HG03442 (cell line): Measurements from ENCODE around the gene DGKZ.
"Not testable (repeated sequence)": the region's sequence is repeated elsewhere in the genome, so short reads cannot be mapped to it uniquely, and the experiment has no call there.

ENCODE experiments used
- ATAC-seq: cut with Tn5 transposase; IDR thresholded peaks from one replicate; pipeline ENCODE4 v1.9.1; 2021; ENCODE audit warnings: mild to moderate bottlenecking, moderate library complexity; ENCODE audit not compliant: unreplicated experiment

The DGKZ gene

DNA sequence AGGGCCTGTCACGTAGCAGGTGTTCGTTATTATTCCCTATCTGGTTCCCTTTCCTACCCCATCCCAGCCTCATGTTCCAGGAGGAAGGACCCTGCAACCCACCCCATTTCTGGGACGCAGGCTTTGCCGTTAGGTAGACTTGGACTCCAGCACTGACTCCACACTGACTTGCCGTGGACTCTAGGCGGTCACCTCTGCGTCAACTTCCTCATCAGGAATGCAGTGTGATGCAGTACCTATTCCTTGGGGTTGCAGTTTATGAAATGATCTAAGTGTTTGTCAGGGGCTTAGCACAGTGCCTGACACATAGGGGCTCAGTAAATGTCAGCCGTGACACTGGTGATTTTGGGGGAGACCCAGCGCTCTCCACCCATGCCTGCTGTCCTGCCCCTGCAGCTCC is 16.8 kb downstream of the DGKZ start:
- no peak for ATAC-seq

DNA sequence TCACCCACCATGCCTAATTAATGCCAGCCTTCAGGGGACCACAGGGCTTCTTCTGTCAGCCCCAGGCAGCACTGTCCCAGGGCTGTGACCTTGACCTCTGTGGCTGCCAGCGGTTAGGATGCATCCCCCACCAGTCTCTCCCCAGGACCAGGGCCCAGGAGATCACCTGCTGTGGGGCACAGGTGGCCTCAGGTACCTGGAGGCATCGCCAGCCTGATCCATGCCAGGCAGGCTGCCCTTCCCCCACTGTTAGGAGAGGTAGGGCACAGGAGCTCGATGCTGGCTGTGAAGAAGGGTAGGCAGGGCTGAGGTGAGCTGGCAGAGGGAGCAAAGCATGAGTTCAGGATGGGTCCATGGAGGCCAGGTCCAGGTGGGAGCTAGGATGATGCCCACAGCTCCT is 17.5 kb downstream of the DGKZ start:
- ATAC-seq, result no peak

DNA sequence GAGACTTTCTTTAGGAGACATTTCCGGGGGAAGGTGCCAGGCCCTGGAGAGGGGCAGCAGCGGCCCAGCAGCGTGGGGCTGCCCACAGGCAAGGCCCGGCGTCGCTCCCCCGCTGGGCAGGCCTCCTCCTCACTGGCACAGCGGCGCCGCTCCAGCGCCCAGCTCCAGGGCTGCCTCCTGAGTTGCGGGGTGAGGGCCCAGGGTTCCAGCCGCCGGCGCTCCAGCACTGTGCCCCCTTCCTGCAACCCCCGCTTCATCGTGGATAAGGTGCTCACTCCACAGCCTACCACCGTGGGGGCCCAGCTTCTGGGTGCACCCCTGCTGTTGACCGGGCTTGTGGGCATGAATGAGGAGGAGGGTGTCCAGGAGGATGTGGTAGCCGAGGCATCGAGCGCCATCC is 19.0 kb downstream of the DGKZ start:
- ATAC-seq, result no peak

DNA sequence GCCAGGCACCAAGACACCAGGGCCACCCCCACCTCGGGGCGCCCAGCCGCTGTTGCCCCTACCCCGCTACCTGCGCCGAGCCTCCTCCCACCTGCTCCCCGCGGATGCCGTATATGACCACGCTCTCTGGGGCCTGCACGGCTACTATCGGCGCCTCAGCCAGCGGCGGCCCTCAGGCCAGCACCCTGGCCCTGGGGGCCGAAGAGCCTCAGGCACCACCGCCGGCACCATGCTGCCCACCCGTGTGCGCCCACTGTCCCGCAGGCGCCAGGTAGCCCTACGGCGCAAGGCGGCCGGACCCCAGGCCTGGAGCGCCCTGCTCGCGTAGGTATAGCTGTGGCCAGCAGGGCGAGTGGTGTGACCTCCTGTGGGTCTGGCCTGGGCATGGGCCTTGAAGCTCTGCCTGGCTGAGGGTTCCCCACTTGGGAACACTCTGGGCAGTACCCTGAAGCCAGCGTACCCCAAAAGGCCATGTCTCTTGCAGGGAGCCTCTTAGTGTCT is 19.4 kb downstream of the DGKZ start:
- ATAC-seq, result no peak

DNA sequence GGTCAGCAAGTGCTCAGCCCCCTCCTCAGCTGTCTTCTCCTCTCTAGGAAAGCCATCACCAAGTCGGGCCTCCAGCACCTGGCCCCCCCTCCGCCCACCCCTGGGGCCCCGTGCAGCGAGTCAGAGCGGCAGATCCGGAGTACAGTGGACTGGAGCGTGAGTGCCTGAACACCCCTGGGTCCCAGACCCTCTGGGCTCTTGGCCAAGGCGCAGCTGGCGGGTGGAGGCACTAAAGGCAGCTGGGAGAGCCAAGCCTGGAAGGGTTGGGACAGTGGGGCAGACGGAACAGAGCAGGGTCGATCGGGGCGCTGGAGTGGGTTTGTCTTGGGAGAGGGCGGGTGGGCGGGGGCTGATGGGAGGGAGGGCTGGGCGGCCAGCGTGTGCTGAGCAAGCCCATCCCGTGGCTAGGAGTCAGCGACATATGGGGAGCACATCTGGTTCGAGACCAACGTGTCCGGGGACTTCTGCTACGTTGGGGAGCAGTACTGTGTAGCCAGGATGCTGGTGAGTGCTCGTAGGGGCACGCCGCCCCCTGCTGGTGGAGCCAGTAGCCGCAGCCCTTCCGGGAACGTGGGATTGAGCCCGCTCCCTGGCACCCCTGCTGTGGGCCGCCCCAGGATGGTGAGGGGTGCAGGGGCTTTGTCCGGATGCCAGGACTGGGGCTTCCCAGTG is 20.1 kb downstream of the DGKZ start:
- ATAC-seq, result peak; percentile 54

DNA sequence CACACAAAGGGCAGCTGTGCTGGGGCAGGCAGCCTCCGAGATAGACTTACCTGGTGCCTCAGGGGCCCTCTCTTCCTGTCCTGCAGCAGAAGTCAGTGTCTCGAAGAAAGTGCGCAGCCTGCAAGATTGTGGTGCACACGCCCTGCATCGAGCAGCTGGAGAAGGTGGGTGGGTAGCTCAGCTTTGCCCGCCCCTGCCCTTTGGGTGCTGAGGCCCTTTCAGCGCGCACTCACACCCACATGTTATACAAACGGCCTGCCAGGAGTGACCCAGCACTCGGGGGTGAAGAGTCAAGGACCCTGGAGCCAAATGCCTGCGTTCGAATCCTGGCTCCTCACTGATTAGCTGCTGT is 20.6 kb downstream of the DGKZ start:
- no peak for ATAC-seq

DNA sequence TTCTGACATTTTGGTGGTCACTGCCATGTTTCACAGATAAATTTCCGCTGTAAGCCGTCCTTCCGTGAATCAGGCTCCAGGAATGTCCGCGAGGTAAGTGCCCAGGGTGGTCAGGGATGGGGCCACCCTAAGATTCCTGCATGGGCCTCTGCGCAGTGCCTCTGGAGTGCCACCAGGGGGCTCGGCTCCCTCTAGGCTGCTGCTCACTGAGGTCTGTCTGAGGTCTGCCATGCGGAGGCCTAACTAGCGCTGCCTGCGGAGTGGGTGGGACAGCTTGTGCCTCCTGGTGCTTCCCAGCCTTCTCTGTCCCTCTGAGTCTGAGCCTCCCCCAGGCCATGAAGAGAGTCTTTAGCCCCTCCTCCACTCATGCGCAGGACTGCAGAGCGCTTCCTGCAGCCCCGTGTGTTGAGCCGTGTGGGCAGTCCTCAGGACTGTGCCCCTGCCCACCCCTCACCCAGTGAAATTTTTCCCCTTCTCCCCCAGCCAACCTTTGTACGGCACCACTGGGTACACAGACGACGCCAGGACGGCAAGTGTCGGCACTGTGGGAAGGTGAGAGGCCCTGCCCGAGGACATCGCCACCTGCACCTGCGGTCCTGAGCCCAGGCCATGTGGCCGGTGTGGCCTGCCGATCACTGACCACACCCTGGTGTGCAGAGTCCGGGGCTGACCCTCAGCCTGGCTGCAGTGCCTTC is 22.3 kb downstream of the DGKZ start:
- peak; percentile 48 for ATAC-seq

DNA sequence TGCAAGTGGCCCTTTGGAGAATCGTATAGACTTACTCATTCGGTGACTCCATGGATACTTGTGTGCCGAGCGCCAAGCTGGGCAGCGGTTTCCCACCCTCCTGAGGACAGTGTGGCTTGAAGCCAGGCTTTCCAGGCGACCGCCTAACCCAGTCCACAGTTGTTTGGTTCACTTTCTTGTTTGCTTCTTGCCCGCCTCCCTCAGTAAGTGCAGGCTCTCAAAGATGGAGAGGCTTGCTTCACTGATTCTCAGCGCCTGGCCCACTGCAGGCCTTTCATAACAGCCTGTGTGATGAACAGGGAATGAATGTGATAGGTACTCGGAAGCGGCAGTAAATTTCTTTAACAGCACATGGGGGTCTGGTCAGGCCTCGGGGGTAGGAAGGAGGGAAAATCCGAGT is 23.0 kb downstream of the DGKZ start:
- no peak for ATAC-seq

DNA sequence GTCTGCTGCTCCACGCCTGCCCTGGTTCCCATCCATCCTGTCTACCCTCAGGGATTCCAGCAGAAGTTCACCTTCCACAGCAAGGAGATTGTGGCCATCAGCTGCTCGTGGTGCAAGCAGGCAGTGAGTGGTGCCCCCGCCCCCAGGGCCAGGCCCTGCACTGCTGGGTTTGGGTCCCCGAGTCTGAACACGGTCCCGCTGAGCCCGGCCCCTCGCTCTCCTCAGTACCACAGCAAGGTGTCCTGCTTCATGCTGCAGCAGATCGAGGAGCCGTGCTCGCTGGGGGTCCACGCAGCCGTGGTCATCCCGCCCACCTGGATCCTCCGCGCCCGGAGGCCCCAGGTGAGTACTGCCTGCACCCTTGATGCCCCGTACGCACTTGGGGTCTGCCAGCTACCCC is 24.0 kb downstream of the DGKZ start:
- ATAC-seq, result not testable (repeated sequence)

DNA sequence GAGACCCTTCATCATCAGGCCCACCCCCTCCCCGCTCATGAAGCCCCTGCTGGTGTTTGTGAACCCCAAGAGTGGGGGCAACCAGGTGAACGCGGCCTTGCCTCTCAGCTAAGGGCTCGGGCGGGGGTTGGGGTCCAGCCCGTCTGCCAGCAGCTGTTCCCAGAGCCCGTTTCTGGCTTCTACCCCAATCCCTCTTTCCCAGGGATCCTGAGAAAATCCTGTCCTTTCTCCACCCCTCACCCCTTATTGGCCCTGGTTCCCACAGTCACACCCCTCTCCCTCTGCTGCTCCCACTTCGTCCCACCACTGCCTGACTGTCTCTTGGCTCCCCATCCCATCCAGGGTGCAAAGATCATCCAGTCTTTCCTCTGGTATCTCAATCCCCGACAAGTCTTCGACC is 24.8 kb downstream of the DGKZ start:
- no peak for ATAC-seq

DNA sequence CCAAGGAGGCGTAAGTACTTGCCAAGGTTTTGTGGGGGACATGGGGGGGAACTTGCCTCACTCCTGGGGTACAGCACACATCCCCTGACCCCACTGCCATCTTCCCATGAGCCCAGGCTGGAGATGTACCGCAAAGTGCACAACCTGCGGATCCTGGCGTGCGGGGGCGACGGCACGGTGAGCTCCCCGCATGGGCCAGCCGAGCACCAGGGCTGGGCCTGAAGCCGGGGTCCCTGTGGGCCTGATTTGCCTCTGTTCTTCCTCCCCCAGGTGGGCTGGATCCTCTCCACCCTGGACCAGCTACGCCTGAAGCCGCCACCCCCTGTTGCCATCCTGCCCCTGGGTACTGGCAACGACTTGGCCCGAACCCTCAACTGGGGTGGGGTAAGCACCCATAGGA is 25.2 kb downstream of the DGKZ start:
- not testable (repeated sequence) for ATAC-seq

DNA sequence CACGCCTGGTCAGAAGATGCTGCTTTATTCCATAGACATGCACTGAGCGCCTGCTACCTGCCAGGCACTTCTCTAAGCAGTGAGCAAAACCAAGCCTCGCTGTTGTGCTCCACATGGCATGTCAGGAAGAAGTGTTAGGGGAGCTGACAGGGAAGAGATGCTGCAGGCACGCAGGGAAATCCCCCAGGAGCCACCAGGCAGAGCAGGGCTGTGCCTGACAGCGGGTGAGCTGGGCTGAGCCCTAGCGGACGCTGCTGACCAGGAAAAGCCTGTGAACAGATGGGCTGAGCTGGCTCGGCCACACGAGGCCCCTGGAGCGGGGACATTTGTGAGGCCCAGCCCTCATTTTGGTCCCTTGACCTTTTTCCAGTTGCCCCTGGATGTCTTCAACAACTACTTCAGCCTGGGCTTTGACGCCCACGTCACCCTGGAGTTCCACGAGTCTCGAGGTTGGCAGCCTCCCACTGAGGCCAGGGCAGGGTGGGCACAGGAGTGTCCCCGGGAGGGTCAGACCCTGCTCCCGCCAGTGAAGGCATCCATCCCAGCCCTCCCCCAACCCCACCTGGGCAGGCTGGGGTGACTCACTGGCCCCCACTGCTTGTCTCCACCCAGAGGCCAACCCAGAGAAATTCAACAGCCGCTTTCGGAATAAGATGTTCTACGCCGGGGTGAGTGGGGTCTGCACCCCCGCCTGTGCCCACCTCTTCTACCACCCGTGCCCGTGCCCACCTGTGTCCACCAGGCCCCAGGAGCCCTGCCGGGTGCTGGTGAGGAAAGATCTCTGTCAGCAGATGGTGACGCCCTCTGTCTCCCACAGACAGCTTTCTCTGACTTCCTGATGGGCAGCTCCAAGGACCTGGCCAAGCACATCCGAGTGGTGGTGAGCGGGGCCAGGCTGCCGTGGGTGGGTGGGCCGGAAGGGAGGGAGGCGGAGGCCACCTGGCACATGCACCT is 26.8 kb downstream of the DGKZ start:
- ATAC-seq, result no peak

DNA sequence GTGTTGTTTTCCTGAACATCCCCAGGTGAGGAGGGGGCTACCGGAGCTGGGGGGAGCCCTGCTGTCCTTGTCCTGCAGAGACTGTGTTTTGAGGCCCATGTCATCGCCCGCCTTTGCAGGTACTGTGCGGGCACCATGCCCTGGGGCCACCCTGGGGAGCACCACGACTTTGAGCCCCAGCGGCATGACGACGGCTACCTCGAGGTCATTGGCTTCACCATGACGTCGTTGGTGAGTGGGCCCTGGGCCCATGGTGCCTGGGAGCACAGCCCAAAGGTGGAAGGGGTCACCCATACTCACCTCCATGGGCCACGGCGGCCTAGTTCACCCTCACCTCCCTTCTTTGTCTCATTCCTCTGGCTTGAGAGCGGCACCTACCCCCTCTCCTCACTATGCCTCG is 27.6 kb downstream of the DGKZ start:
- ATAC-seq, result no peak

DNA sequence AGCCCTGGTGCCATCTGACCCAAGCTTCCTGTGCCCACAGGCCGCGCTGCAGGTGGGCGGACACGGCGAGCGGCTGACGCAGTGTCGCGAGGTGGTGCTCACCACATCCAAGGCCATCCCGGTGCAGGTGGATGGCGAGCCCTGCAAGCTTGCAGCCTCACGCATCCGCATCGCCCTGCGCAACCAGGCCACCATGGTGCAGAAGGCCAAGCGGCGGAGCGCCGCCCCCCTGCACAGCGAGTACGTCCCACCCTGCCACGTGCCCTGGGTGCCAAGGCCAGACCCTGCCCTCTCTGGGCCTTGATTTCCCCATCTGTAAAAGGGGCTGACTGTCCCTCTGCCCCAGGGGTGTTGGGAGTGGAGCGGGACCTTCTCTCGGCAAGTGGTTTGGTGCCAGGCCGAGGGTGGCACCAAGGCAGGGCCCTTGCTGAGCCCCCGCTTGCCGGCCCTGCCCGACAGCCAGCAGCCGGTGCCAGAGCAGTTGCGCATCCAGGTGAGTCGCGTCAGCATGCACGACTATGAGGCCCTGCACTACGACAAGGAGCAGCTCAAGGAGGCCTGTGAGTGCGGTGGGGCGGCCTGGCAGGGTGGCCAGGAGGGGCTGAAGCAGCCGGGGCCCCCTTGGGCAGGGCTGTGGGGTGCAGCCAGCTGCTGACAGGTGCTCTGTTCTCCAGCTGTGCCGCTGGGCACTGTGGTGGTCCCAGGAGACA is 28.3 kb downstream of the DGKZ start:
- ATAC-seq, result no peak

DNA sequence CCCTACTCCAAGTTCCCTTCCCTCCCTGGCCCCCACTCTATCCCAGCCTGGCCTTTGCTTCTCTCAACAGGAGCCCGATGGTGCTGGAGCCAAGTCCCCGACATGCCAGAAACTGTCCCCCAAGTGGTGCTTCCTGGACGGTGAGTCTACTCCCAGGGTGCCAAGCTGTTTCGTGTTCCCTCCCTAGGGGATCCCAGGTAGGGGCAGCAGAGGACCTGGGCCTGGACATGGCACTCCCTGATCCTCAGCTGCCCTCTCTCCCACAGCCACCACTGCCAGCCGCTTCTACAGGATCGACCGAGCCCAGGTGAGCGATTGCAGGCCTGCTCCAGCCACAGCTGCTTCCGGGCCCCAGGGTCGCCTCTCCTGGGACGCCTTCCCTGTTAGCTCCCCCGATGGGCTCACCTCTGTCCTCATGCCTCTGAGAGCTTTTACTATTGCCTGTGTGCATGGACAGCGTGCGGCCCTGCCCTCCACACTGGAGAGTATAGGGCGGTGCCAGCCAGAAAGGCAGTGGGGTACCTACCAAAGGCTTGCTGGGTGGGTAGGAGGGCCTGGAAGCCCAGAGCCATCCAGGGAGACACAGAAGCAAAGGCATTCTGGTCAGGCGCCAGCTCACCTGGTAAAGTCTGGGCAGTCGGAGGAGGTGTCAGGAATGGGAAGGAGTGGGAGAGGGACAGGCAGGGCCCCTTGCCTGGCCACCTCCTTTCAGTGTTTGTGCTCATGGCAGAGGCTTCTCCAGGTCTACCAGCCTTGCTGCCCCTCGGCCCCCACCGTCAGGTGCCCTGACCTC is 29.2 kb downstream of the DGKZ start:
- ATAC-seq, result no peak

DNA sequence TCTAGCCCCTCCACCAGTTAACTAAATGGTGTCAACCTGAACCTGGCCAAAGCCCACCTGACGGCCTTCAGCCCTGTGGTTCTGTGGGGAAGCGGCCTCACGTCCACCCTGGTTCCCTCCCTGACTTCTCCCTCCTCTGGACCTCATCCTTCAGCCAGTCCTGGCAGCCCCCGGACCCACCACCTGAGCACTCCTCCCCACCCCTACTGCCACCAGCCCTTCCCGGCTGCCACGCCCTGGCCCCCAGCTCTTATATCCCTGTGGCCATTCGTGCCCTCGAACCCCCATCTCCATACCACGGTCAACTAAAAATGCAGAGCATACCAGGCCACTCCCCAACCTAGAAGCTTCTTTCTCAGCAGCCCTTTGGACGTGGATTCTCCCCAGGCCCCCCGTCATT is 30.0 kb downstream of the DGKZ start:
- no peak for ATAC-seq

DNA sequence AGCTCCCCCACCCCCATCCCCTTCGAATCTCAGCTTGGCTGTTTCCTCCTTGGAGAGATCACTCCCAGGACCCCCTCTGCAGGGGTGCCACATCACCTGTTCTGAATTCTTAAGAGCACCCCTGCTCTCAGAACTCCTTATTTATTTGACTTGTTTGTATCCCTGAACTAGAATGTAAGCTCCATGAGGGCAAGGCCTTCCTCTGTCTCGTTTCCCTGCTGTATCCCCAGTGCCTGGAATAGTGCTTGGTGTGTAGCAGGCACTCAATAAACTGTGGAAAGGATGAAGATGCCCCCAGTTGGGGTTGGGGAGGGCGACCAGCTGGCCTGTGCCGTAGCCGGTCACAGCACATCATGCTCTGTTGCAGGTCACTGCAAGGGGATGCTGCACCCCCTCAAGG is 30.6 kb downstream of the DGKZ start:
- ATAC-seq, result no peak

DNA sequence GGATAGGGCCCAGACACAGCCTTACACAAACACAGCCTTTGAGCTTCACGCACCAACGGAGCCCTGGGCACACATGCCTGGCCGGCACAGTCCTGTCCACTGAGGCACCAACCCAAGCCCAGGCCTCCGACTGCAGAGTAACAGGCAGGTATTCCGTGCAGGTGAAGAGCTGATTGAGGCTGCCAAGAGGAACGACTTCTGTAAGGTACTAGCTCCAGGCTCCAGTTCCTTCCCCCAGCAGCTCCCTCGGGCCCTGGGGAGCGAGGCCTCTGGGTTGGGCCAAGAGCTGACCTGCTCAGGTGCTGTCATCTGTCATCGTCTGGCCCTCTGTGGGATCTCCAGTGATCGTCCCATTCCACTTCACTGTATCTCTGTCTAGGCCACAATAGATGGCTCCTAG is 31.0 kb downstream of the DGKZ start:
- no peak for ATAC-seq

DNA sequence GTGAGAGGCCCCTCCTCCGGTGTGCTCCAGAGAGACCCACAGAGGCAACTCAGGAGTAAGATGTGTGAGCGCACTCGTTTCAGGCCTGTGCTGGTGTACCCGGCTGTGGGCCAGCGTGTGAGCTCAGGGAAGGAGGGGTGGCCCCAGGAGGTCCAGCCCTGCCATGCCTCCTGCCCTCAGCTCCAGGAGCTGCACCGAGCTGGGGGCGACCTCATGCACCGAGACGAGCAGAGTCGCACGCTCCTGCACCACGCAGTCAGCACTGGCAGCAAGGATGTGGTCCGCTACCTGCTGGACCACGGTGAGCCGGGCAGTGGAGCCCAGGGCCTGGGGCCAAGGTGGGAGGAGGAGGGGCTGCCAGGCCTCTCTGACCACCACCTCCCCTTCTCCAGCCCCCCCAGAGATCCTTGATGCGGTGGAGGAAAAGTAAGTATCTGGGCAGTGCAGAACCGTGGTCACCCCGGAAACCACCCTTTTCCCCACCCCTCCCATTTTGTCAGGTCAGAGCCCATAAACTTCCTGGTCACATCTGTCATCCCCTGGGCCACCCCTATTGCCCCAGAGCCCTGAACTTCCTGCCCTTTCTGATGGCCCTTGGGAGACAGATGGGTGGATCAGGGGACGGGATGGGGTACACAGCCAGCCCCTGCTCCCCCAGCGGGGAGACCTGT is 31.7 kb downstream of the DGKZ start:
- no peak for ATAC-seq
